RWPE2 (cell line): ENCODE data around the gene FAAP20.

ENCODE experiments used
- ATAC-seq: fragments of 200-7000 bp; cut with Tn5 transposase; 3 replicates; pipeline ENCODE4 v1.9.1; 2021; ENCODE audit warnings: low read depth
- DNase-seq: peaks from one replicate; pipeline ENCODE4 v3.0.0-alpha.2; 2020; ENCODE audit warnings: low spot score
- H3K27ac ChIP-seq: fragments of 450-650 bp; 2 replicates; pipeline ENCODE4 v1.5.1; 2017; ENCODE audit warnings: mild to moderate bottlenecking; ENCODE audit not compliant: poor library complexity, severe bottlenecking
- H3K27me3 ChIP-seq: fragments of 250-450 bp; sonication (Bioruptor Pico); 2 replicates; pipeline ENCODE4 v1.5.1; 2021; ENCODE audit warnings: mild to moderate bottlenecking, moderate library complexity; ENCODE audit not compliant: insufficient read depth, poor library complexity, severe bottlenecking
- H3K36me3 ChIP-seq: fragments of 250-450 bp; sonication (Bioruptor Pico); 2 replicates; pipeline ENCODE4 v1.5.1; 2020; ENCODE audit warnings: low read depth, mild to moderate bottlenecking, moderate library complexity
- H3K4me1 ChIP-seq: fragments of 250-450 bp; sonication (Bioruptor Pico); 2 replicates; pipeline ENCODE4 v1.5.1; 2021; ENCODE audit warnings: mild to moderate bottlenecking, moderate library complexity; ENCODE audit not compliant: insufficient read depth, poor library complexity, severe bottlenecking
- H3K4me3 ChIP-seq: fragments of 250-450 bp; sonication (Bioruptor Pico); 2 replicates; pipeline ENCODE4 v1.5.1; 2021; ENCODE audit warnings: mild to moderate bottlenecking, moderate library complexity; ENCODE audit not compliant: severe bottlenecking
- H3K9me3 ChIP-seq: fragments of 250-450 bp; sonication (Bioruptor Pico); 2 replicates; pipeline ENCODE4 v1.5.1; 2021; ENCODE audit warnings: mild to moderate bottlenecking, moderate library complexity; ENCODE audit not compliant: severe bottlenecking
- TF ChIP-seq, protein P1 (sequence below): fragments of 450-650 bp; IDR thresholded peaks from one replicate; pipeline ENCODE4 v1.5.1; 2017; ENCODE audit warnings: mild to moderate bottlenecking, moderate library complexity; ENCODE audit not compliant: poor library complexity, severe bottlenecking

FAAP20 gene

DNA sequence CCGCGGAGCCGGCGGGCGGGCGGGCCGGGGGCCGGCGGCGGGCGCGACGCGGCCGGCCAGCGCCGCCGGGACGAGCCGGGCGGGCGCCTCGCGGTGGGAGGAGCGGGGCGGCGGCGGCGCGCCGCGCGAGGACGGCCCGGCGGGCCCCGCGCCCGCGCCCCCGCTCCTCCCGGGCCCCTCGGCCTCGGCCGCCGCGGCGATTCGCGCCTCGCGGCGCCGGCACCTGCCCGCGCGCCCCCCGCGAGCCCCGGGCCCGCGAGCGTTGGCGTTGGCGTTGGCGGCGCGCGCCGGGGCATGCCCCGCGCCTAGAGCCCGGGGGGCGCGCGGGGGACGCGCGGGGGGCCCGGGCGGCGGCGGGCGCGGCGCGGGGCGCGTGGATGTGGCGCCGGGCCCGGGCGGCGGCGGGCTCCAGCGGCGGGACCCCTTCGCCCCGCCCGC lies 33.6 kb upstream of the FAAP20 start, which contains the start of gene SKI:
SKI (plus strand) TSS at position 163 of the 438 bp plus-strand sequence. CDS start 448 bp downstream, outside the sequence.
- TF ChIP-seq, protein P1, sequence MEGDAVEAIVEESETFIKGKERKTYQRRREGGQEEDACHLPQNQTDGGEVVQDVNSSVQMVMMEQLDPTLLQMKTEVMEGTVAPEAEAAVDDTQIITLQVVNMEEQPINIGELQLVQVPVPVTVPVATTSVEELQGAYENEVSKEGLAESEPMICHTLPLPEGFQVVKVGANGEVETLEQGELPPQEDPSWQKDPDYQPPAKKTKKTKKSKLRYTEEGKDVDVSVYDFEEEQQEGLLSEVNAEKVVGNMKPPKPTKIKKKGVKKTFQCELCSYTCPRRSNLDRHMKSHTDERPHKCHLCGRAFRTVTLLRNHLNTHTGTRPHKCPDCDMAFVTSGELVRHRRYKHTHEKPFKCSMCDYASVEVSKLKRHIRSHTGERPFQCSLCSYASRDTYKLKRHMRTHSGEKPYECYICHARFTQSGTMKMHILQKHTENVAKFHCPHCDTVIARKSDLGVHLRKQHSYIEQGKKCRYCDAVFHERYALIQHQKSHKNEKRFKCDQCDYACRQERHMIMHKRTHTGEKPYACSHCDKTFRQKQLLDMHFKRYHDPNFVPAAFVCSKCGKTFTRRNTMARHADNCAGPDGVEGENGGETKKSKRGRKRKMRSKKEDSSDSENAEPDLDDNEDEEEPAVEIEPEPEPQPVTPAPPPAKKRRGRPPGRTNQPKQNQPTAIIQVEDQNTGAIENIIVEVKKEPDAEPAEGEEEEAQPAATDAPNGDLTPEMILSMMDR = no peak

DNA sequence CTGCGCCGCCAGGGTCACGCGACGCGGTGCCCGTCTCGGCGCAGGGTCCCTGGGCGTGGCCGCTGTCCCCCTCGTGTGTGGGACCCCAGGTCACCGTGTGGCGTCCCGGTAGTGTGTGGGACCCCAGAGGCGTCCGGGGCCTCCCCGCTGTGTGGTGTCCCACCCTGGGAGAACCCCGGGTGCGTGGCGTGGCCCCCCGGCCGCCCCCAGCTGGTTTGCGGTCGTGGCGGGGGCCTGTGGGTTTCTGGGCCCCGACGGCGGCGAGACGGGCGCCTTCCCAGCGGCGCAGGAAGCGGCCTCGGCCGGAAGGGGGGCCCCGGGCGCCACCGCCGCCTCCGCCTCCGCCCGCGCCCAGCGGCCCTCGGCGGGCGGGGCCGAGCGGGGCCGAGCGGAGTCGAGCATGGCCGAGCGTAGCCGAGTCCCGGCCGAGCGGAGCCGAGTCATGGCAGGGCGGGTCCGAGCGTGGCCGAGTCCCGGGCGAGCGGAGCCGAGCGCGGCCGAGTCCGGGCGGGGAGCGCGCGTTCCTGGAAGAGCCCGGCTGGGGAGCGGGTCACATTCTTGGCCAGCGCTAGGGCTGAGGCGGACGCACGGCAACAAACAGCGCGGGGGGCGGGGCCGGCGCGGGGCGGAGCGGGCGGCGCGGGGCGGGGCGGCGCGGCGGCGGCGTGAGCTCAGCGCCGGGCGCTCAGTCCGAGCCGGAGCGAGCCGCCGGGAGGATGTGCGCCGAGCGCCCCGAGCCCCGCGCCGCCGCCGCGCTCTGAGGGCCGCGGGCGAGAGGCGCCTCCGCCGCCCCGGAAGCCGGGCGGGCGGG lies 33.0 kb upstream of the FAAP20 start:
- ATAC-seq (peak; percentile 71), DNase-seq (peak; percentile 94)
- H3K36me3 ChIP-seq = peaks cover 9% of the 10 kb centered on the region; the same call in 1 of the 2 replicates
- no peaks in the 10 kb centered on the region for H3K9me3 ChIP-seq
- TF ChIP-seq, protein P1 = no peak
- H3K27me3 ChIP-seq = no peaks in the 10 kb centered on the region
- peak overlapping the region; percentile 98 for H3K4me3 ChIP-seq
- peak overlapping the region; percentile 77 for H3K27ac ChIP-seq
- no peaks in the 10 kb centered on the region for H3K4me1 ChIP-seq

More for the DNA sequence above, 33.6 kb upstream of the FAAP20 start, which contains the start of gene SKI:
- Histone ChIP-seq H3K27ac (peak within 1 kb of the TSS; percentile 90), H3K27me3 (no peaks in the 10 kb centered on the region), H3K4me3 (peak within 1 kb of the TSS; percentile 98), H3K36me3 (peaks cover 9% of the 10 kb centered on the region; the same call in 1 of the 2 replicates), H3K9me3 (no peaks in the 10 kb centered on the region), H3K4me1 (peaks cover 2% of the 10 kb centered on the region)
- DNase-seq = no peak
- no peak for ATAC-seq

DNA sequence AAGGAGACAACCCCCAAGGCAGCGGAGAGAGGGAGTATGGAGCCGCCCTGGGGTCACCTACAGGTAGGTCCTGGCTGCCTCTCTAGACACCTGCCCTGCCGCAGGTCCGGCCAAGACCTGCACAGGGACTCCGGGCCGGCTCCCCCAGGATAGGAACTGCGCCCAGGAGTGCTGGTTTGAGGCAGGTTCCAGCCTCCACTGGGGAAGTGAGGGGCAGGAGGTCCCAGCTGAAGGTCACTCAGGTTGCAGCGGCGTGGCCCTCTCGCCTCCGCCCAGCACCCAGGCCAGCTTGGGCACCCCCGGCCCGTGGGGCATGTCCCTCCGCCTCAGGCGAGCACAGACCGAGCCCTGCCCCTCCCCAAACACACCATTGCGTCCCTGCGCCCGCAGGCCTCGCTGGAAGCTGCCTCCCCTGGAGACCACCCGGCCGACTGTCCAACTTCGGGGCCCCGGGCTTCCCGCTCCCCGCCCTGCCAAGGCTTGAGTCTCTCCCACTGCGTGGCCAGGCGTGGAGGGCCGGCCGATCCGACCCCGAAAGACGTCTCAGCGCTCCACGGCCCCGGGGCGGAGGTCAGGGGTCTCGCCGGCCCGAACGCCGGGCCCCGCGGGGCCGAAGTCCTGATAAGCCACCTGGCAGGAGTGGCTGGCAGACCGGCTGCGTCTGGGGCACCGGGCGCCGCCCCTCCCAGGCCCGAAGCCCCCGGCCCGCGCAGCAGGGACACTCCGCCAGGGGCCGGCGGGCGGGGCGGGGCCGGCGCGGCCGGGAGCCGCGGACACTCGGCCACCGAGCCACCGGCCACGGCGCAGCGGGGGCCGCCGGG lies 32.2 kb upstream of the FAAP20 start:
- peak overlapping the region; percentile 77 for H3K27ac ChIP-seq
- ATAC-seq = no peak
- peaks cover 9% of the 10 kb centered on the region; the same call in 1 of the 2 replicates for H3K36me3 ChIP-seq
- H3K4me3 ChIP-seq = peak overlapping the region; percentile 98
- no peaks in the 10 kb centered on the region for H3K4me1 ChIP-seq
- H3K9me3 ChIP-seq = no peaks in the 10 kb centered on the region
- DNase-seq = no peak
- H3K27me3 ChIP-seq = no peaks in the 10 kb centered on the region
- TF ChIP-seq, protein P1 = no peak

DNA sequence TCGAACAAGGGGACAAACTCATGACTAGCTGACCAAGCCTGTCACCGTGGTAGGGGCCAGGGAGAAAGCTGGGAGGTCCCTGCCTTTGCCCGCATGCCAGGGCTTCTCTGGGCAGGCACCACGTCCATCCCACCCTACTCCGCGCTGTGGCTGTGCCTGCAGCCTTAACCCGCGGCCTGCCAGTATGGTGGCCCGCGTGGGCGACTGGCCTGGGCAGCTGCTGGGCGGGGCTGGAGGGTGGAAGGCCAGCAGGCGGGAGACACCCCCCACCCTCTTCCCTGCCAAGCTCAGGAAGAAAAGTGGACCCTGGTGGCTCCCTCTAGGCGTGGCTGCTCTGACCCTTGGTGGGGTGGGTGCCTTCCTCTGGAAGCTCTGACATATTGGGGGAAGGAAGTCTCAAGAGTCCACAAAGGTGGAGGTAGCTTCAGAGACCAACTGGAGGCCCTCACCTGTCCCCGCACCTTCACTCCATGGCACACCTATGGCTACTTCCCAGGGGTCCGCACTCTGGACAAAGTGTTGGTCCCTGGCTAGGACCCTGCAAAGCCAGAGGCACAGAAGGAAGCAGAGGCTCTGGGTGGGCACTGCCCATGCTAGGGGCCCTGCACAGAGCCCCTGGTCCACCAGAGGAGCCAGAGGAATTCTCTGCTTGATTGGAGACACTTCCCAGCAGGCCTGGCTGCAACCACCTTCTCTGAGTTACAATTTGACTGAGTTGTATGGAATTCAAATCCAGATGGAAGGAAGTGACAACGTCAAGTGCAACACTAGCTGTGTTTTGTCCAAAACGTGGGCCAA lies 30.3 kb upstream of the FAAP20 start:
- DNase-seq (peak; percentile 55), ATAC-seq (no peak)
- 0 out of 2 replicates have a peak, but pooled peaks cover 4% of the 10 kb centered on the region for H3K36me3 ChIP-seq
- no peak overlapping the region for H3K27ac ChIP-seq
- TF ChIP-seq, protein P1 = no peak
- no peak overlapping the region for H3K4me3 ChIP-seq
- H3K4me1 ChIP-seq = no peaks in the 10 kb centered on the region
- H3K27me3 ChIP-seq = no peaks in the 10 kb centered on the region
- H3K9me3 ChIP-seq = no peaks in the 10 kb centered on the region
